Measurements from ENCODE around the gene CD200R1.
"Not testable (repeated sequence)": the region's sequence is repeated elsewhere in the genome, so short reads cannot be mapped to it uniquely, and the experiment has no call there.

CD200R1 gene

GRCh38 chr3:112974178-112974517, 755 bp downstream of the CD200R1 start:
- no peak for DNase-seq (ENCODE audit: low read depth in 3 of 3)

GRCh38 chr3:112973325-112974177, 1.4 kb downstream of the CD200R1 start:
- peak in 2 of 3 experiments; percentile 22 to 53 for DNase-seq (ENCODE audit: low read depth in 3 of 3)

GRCh38 chr3:112972158-112972557, 2.7 kb downstream of the CD200R1 start:
- DNase-seq (ENCODE audit: low read depth in 3 of 3): no peak

GRCh38 chr3:112967828-112968227, 7.1 kb downstream of the CD200R1 start:
- DNase-seq (ENCODE audit: low read depth in 3 of 3): no peak

GRCh38 chr3:112967425-112967824, 7.5 kb downstream of the CD200R1 start:
- no peak for DNase-seq (ENCODE audit: low read depth in 3 of 3)

GRCh38 chr3:112966633-112967032, 8.3 kb downstream of the CD200R1 start:
- no peak for DNase-seq (ENCODE audit: low read depth in 3 of 3)

- no peak for DNase-seq (ENCODE audit: low read depth in 3 of 3)
These were observed 9.2 kb downstream of the CD200R1 start for GRCh38 chr3:112965656-112966055.

- DNase-seq (ENCODE audit: low read depth in 3 of 3): no peak
These were observed 11.2 kb downstream of the CD200R1 start for GRCh38 chr3:112963683-112964082.

- no peak for DNase-seq (ENCODE audit: low read depth in 3 of 3)
These were observed 15.9 kb downstream of the CD200R1 start for GRCh38 chr3:112958811-112959560.

GRCh38 chr3:112956351-112956750, 18.6 kb downstream of the CD200R1 start:
- no peak for DNase-seq (ENCODE audit: low read depth in 3 of 3)

GRCh38 chr3:112948346-112948838, 26.5 kb downstream of the CD200R1 start:
- no peak for DNase-seq (ENCODE audit: low read depth in 3 of 3)

GRCh38 chr3:112931736-112932521, 43.0 kb downstream of the CD200R1 start:
- no peak for DNase-seq (ENCODE audit: low read depth in 3 of 3)

GRCh38 chr3:112930771-112931170, 44.1 kb downstream of the CD200R1 start:
- no peak for DNase-seq (ENCODE audit: low read depth in 3 of 3)

GRCh38 chr3:112925969-112926368, 48.9 kb downstream of the CD200R1 start:
- DNase-seq (ENCODE audit: low read depth in 3 of 3): no peak

GRCh38 chr3:112925560-112925959, 49.3 kb downstream of the CD200R1 start:
- DNase-seq (ENCODE audit: low read depth in 3 of 3): no peak

GRCh38 chr3:112919541-112919940, 55.4 kb downstream of the CD200R1 start:
- DNase-seq (ENCODE audit: low read depth in 3 of 3): not testable (repeated sequence)

- no peak for DNase-seq (ENCODE audit: low read depth in 3 of 3)
These were observed 66.7 kb downstream of the CD200R1 start for GRCh38 chr3:112908252-112908651.

GRCh38 chr3:112904786-112905185, 70.1 kb downstream of the CD200R1 start:
- no peak for DNase-seq (ENCODE audit: low read depth in 3 of 3)

GRCh38 chr3:112900113-112900512, 74.8 kb downstream of the CD200R1 start:
- no peak for DNase-seq (ENCODE audit: low read depth in 3 of 3)

GRCh38 chr3:112897791-112898190, 77.1 kb downstream of the CD200R1 start:
- no peak for DNase-seq (ENCODE audit: low read depth in 3 of 3)

- DNase-seq (ENCODE audit: low read depth in 3 of 3): no peak
These were observed 80.6 kb downstream of the CD200R1 start for GRCh38 chr3:112894258-112894657.

GRCh38 chr3:112889357-112889756, 85.5 kb downstream of the CD200R1 start:
- DNase-seq (ENCODE audit: low read depth in 3 of 3): no peak

Measured in stimulated activated CD4-positive, alpha-beta T cell treated with anti-CD3 and anti-CD28 coated beads, TNF-alpha, amount 100 ng/mL, for 4 hours (primary cell).